NCI-H345 treated with DMSO at 0.1 percent for 48 hours (cell line): ENCODE results near the gene PEF1.

Source experiments
- DNase-seq: peaks from one replicate; lab custom pipeline; 2025; ENCODE audit not compliant: unreplicated experiment; lab: John Stamatoyannopoulos, UW

Gene PEF1

GRCh38 chr1:31632649-31633048 is 12.0 kb downstream of the PEF1 start:
- DNase-seq, result no peak

- DNase-seq, result no peak
These were observed 15.6 kb downstream of the PEF1 start for GRCh38 chr1:31628931-31629556.

- DNase-seq, result no peak
These were observed 16.6 kb downstream of the PEF1 start for GRCh38 chr1:31627930-31628559.

- no peak for DNase-seq
These were observed 17.3 kb downstream of the PEF1 start for GRCh38 chr1:31627301-31627929.

GRCh38 chr1:31626223-31627207 is 18.2 kb downstream of the PEF1 start:
- DNase-seq, result no peak

- DNase-seq, result no peak
These were observed 19.0 kb downstream of the PEF1 start for GRCh38 chr1:31625561-31626222.

- no peak for DNase-seq
These were observed 19.8 kb downstream of the PEF1 start for GRCh38 chr1:31624731-31625514.

GRCh38 chr1:31624309-31624708 is 20.4 kb downstream of the PEF1 start:
- no peak for DNase-seq

- no peak for DNase-seq
These were observed 21.3 kb downstream of the PEF1 start for GRCh38 chr1:31623365-31623764.

- no peak for DNase-seq
These were observed 22.6 kb downstream of the PEF1 start for GRCh38 chr1:31621847-31622730.

- DNase-seq, result no peak
These were observed 23.2 kb downstream of the PEF1 start for GRCh38 chr1:31621498-31621820.

GRCh38 chr1:31620631-31621497 is 23.8 kb downstream of the PEF1 start:
- DNase-seq, result no peak

- no peak for DNase-seq
These were observed 25.5 kb downstream of the PEF1 start for GRCh38 chr1:31618916-31619846.

GRCh38 chr1:31617916-31618746 is 26.5 kb downstream of the PEF1 start:
- peak; percentile 55 for DNase-seq

- no peak for DNase-seq
These were observed 27.3 kb downstream of the PEF1 start, which contains the start of gene HCRTR1 for GRCh38 chr1:31617218-31617915. Gene HCRTR1 (plus strand): TSS chr1:31617689. CDS start chr1:31619193, 1,504 bp downstream.

GRCh38 chr1:31615939-31616338 is 28.7 kb downstream of the PEF1 start:
- no peak for DNase-seq
